ENCODE measurements around the gene RBP3.

- TF ChIP-seq CTCF (IDR thresholded peaks at IDR 0.05) (no peak), EP300 (IDR thresholded peaks at IDR 0.05) (no peak), POLR2A (IDR thresholded peaks at IDR 0.05) (no peak)
Observed at GRCh38 chr10:47370015-47370767, 22.0 kb downstream of the RBP3 start.

All from ovary (tissue), 3 donors.